H1 (cell line): ENCODE data around the gene ARHGAP26. TPM values are rescaled to one million over a fixed set of nuclear protein-coding genes. Genes with fewer than 3 reads are reported as not detected.

Experiments
- CTCF ChIA-PET: fragments of 300-600 bp; sonication (Branson Sonifier 250); formaldehyde crosslinking; loops from one replicate; lab custom pipeline; 2021; ENCODE audit not compliant: partially characterized antibody; lab: Charles Lee
- POLR2A ChIA-PET: fragments of 300-600 bp; sonication (Branson Sonifier 250); formaldehyde crosslinking; loops from one replicate; lab custom pipeline; 2021; ENCODE audit warnings: inconsistent platforms; ENCODE audit not compliant: partially characterized antibody; lab: Charles Lee
- DNase-seq, 2 experiments: peaks; one replicate each; pipeline versions ENCODE4 v3.0.0 to v3.0.0-alpha.2; 2010 to 2022; ENCODE audit warnings: low spot score in 2 of 2, low read depth in 1 of 2, mixed read lengths in 1 of 2
- FAIRE-seq: peaks from 2 replicates; lab custom pipeline; 2011; peaks lifted over from hg19 to GRCh38; lab: Jason Lieb, UNC
- H2AFZ ChIP-seq: 2 replicates; pipeline ENCODE4 v1.8.1; 2012; ENCODE audit warnings: low read length, inconsistent platforms
- H2AK5ac ChIP-seq: 2 replicates; pipeline ENCODE4 v1.6.1; 2013; ENCODE audit warnings: low read depth, low read length
- H2BK120ac ChIP-seq: replicated peaks from 2 replicates; pipeline ENCODE3; 2013; ENCODE audit warnings: low read depth, low read length, inconsistent platforms
- H2BK12ac ChIP-seq: 2 replicates; pipeline ENCODE4 v1.6.1; 2013; ENCODE audit warnings: low read depth, low read length
- H2BK15ac ChIP-seq: 2 replicates; pipeline ENCODE4 v1.6.1; 2013; ENCODE audit warnings: low read length
- H2BK20ac ChIP-seq: 2 replicates; pipeline ENCODE4 v1.6.1; 2013; ENCODE audit warnings: low read length
- H2BK5ac ChIP-seq: 2 replicates; pipeline ENCODE4 v1.6.1; 2013; ENCODE audit warnings: low read depth, low read length
- H3K14ac ChIP-seq: 2 replicates; pipeline ENCODE4 v1.6.1; 2013; ENCODE audit warnings: inconsistent platforms; ENCODE audit not compliant: insufficient read length
- H3K18ac ChIP-seq: 2 replicates; pipeline ENCODE4 v1.6.1; 2013; ENCODE audit warnings: low read length; ENCODE audit errors: extremely low read depth
- H3K23ac ChIP-seq: 2 replicates; pipeline ENCODE4 v1.6.1; 2013; ENCODE audit warnings: inconsistent platforms; ENCODE audit not compliant: insufficient read length
- H3K23me2 ChIP-seq: 2 replicates; pipeline ENCODE4 v1.6.1; 2013; ENCODE audit warnings: low read depth, low read length
- H3K27ac ChIP-seq: 2 replicates; pipeline ENCODE4 v1.6.1; 2011; ENCODE audit warnings: low read depth, low read length, inconsistent platforms
- H3K27me3 ChIP-seq, 4 experiments: replicated peaks in 1 of 4; 1 replicate in 1 of 4; 2 replicates in 3 of 4; pipeline versions ENCODE4 v1.6.1 to v1.8.1; 2011 to 2013; ENCODE audit warnings: low read length in 3 of 4, mild to moderate bottlenecking in 3 of 4, inconsistent platforms in 2 of 4, mixed read lengths in 2 of 4, moderate library complexity in 1 of 4; ENCODE audit not compliant: control insufficient read depth in 3 of 4, insufficient read depth in 3 of 4; ENCODE audit errors: extremely low read depth in 1 of 4
- H3K36me3 ChIP-seq, 4 experiments: 2 replicates each; pipeline versions ENCODE4 v1.6.1 to v1.8.1; 2011 to 2013; ENCODE audit warnings: mild to moderate bottlenecking in 4 of 4, low read length in 3 of 4, moderate library complexity in 2 of 4, control low read depth in 1 of 4, inconsistent platforms in 1 of 4; ENCODE audit not compliant: insufficient read depth in 4 of 4, control insufficient read depth in 2 of 4
- H3K4ac ChIP-seq: replicated peaks from 2 replicates; pipeline ENCODE3; 2013; ENCODE audit warnings: low read length, low read depth, mixed read lengths, inconsistent platforms; ENCODE audit not compliant: insufficient read length
- H3K4me1 ChIP-seq, 4 experiments: replicated peaks in 1 of 4; 1 replicate in 1 of 4; 2 replicates in 3 of 4; pipeline versions ENCODE4 v1.6.1 to v1.8.1; 2011 to 2013; ENCODE audit warnings: low read length in 3 of 4, inconsistent platforms in 2 of 4, mixed read lengths in 1 of 4; ENCODE audit not compliant: insufficient read depth in 4 of 4, control insufficient read depth in 3 of 4
- H3K4me2 ChIP-seq, 2 experiments: 2 replicates each; pipeline versions ENCODE4 v1.6.1 to v1.8.1; 2011 to 2013; ENCODE audit warnings: low read depth in 2 of 2, low read length in 2 of 2, control low read depth in 1 of 2, inconsistent platforms in 1 of 2, mild to moderate bottlenecking in 1 of 2; ENCODE audit not compliant: insufficient read depth in 1 of 2
- H3K4me3 ChIP-seq, 4 experiments: fragments of 200-600, 300-600 bp in 1 of 4; sonication (generic), shearing (Covaris generic), sonication (Bioruptor Twin) in 1 of 4; 2 replicates each; pipeline versions ENCODE4 v1.5.1 to v1.8.1; 2011 to 2016; ENCODE audit warnings: low read length in 4 of 4, low read depth in 3 of 4, control low read depth in 2 of 4, inconsistent platforms in 2 of 4, mild to moderate bottlenecking in 2 of 4, mixed read lengths in 1 of 4, moderate library complexity in 1 of 4; ENCODE audit not compliant: insufficient read depth in 2 of 4; ENCODE audit errors: extremely low read depth in 1 of 4
- H3K56ac ChIP-seq: replicated peaks from 2 replicates; pipeline ENCODE3; 2013; ENCODE audit warnings: low read depth, mild to moderate bottlenecking, mixed read lengths, low read length, inconsistent platforms; ENCODE audit not compliant: insufficient read length
- H3K79me1 ChIP-seq: 2 replicates; pipeline ENCODE4 v1.6.1; 2013; ENCODE audit warnings: low read depth, low read length, control low read depth
- H3K79me2 ChIP-seq, 2 experiments: 2 replicates each; pipeline versions ENCODE4 v1.6.1 to v1.8.1; 2012 to 2013; ENCODE audit warnings: low read length in 2 of 2, mild to moderate bottlenecking in 2 of 2, inconsistent platforms in 1 of 2; ENCODE audit not compliant: insufficient read depth in 2 of 2, control insufficient read depth in 1 of 2
- H3K9ac ChIP-seq, 4 experiments: replicated peaks in 1 of 4; 1 replicate in 1 of 4; 2 replicates in 3 of 4; pipeline versions ENCODE4 v1.6.1 to v1.8.1; 2011 to 2013; ENCODE audit warnings: low read depth in 3 of 4, low read length in 3 of 4, control low read depth in 2 of 4, mild to moderate bottlenecking in 2 of 4, moderate library complexity in 2 of 4, inconsistent platforms in 1 of 4; ENCODE audit errors: extremely low read depth in 1 of 4
- H3K9me3 ChIP-seq, 2 experiments: 2 replicates each; pipeline versions ENCODE4 v1.6.1 to v1.8.1; 2012 to 2013; ENCODE audit warnings: mild to moderate bottlenecking in 2 of 2, moderate library complexity in 2 of 2, control low read depth in 1 of 2, inconsistent platforms in 1 of 2, low read depth in 1 of 2, low read length in 1 of 2, mixed read lengths in 1 of 2; ENCODE audit not compliant: insufficient read depth in 2 of 2
- H4K20me1 ChIP-seq, 2 experiments: replicated peaks in 1 of 2; 2 replicates each; pipeline versions ENCODE3 to v1.8.1; 2011 to 2013; ENCODE audit warnings: inconsistent platforms in 2 of 2, low read length in 2 of 2, mild to moderate bottlenecking in 1 of 2; ENCODE audit not compliant: insufficient read depth in 2 of 2, control insufficient read depth in 1 of 2
- H4K5ac ChIP-seq: 2 replicates; pipeline ENCODE4 v1.6.1; 2013; ENCODE audit warnings: low read length, low read depth, mixed read lengths, inconsistent platforms; ENCODE audit not compliant: insufficient read length
- H4K8ac ChIP-seq: 2 replicates; pipeline ENCODE4 v1.8.0; 2013; ENCODE audit warnings: mild to moderate bottlenecking, moderate library complexity, low read length, inconsistent platforms; ENCODE audit not compliant: insufficient read depth; ENCODE audit errors: extremely low read depth
- H4K91ac ChIP-seq: replicated peaks from 2 replicates; pipeline ENCODE3; 2013; ENCODE audit warnings: low read length, mixed read lengths, inconsistent platforms; ENCODE audit not compliant: insufficient read length
- CBX5 ChIP-seq: fragments of 300-800, 300-1000 bp; sonication (generic); IDR thresholded peaks from 2 replicates; pipeline ENCODE4 v1.7.1; 2016; ENCODE audit warnings: antibody characterized with exemption, low read length, low read depth
- CHD2 ChIP-seq: IDR thresholded peaks from 2 replicates; pipeline ENCODE4 v1.6.1; 2012; ENCODE audit warnings: low read length, improper control_type of control experiment
- HDAC6 ChIP-seq: IDR thresholded peaks from one replicate; pipeline ENCODE4 v1.7.1; 2012; ENCODE audit warnings: low read depth, mild to moderate bottlenecking, inconsistent platforms, low read length, moderate library complexity
- JUN ChIP-seq: IDR thresholded peaks from 2 replicates; pipeline ENCODE4 v1.6.1; 2011; ENCODE audit warnings: low read depth, mild to moderate bottlenecking, improper control_type of control experiment, low read length
- RNF2 ChIP-seq: fragments of 200-900, 300-1000 bp; sonication (generic); IDR thresholded peaks from 2 replicates; pipeline ENCODE4 v1.7.1; 2016; ENCODE audit warnings: borderline replicate concordance, low read depth, mild to moderate bottlenecking, antibody characterized with exemption, low read length; ENCODE audit not compliant: poor library complexity, severe bottlenecking; ENCODE audit errors: missing control alignments
- SP2 ChIP-seq: IDR thresholded peaks from 2 replicates; pipeline ENCODE4 v1.6.1; 2012; ENCODE audit warnings: mild to moderate bottlenecking, low read length, inconsistent platforms
- ZNF274 ChIP-seq: IDR thresholded peaks from 2 replicates; pipeline ENCODE4 v1.7.0; 2012; ENCODE audit warnings: low read length, borderline replicate concordance; ENCODE audit errors: extremely low read depth
- WGBS, 2 experiments: shearing (Covaris generic) in 1 of 2; methylation state at CpG; one replicate each; pipeline versions ENCODE4 v1.1.6 to v1.1.7; 2013 to 2015; ENCODE audit warnings: low lambda C conversion rate in 2 of 2, mixed read lengths in 2 of 2, inconsistent platforms in 1 of 2, low coverage in 1 of 2, missing lambda C conversion rate in 1 of 2; ENCODE audit not compliant: insufficient replicate concordance in 2 of 2, insufficient coverage in 1 of 2, insufficient read length in 1 of 2; ENCODE audit errors: extremely low coverage in 1 of 2, missing lambda C conversion rate in 1 of 2; 5-methylcytosine and 5-hydroxymethylcytosine counted together
- polyA plus RNA-seq, 7 experiments: library from polyadenylated mRNA; depleted of rRNA in 3 of 7; stranded (reverse) in 5 of 7; unstranded in 2 of 7; fragments of >200 nt in 5 of 7; fragments of 200-250 nt in 2 of 7; gene quantifications; 1 replicate in 5 of 7; 2 replicates in 1 of 7; 4 replicates in 1 of 7; pipeline versions ENCODE4 v1.2.1 to v1.2.3, GENCODE V29; 2011 to 2013; ENCODE audit warnings: missing spikeins in 2 of 7, mixed read lengths in 2 of 7
- total RNA-seq: library from RNA; stranded (reverse); fragmentation: NEBNext Ultra II Directional; extraction: Animal tissue kit (Norgen Biotek cat#: 25700); gene quantifications from 2 replicates; pipeline ENCODE4 v1.2.1, GENCODE V29; 2021
- TF ChIP-seq, protein P1 (sequence below), 3 experiments: IDR thresholded peaks; 1 replicate in 2 of 3; 2 replicates in 1 of 3; pipeline versions ENCODE4 v1.5.1 to v1.6.1; 2011; ENCODE audit warnings: low read length in 3 of 3, mild to moderate bottlenecking in 3 of 3, inconsistent platforms in 2 of 3, low read depth in 1 of 3, moderate library complexity in 1 of 3; ENCODE audit not compliant: insufficient read depth in 1 of 3; ENCODE audit errors: control extremely low read depth in 1 of 3

The ARHGAP26 gene
- total and polyA plus RNA-seq, 2 of the 8 experiments (the other 6 are each of a cell fraction or from before 2014, with no cell fraction given): 7.1 to 24.8 TPM

DNA sequence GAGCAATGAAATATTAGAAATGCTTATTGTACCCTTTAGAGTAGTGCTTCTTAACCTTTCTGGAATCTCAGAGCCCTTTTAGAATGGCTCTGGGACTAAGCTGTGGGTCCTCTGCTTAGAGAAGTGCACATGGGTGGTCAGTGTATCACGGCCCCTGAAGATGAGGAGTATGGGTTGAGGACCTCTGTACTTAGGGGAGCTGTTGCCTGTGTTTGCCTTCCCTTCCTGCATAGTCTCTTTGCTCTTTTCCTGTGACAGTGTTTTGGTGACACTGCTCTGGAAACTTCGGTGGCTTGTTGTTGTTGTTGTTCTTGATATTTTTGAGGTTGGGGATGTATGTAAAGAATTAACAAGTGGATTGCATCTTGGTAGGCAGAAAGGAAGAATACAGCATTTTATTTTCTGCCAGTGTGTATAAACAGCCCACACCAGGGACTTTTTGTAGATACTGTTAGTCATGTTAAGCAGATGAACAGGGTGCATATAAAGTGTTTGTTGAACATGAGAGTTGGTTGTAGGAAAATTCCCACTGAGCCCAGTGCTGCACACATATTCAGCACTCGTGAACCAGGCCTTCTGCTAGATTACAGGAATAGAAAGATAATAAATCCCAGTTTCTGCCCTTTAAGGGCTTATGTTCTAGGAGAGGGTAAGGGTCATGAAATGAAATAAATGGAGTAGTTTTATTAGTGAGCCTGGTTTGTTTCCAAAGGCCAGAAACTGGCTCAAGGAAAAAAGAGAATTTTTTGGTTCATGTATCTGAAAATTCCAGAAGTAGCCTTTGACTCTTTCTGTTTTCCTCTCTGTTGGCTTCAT, 199.7 kb downstream of the ARHGAP26 start:
- Histone ChIP-seq H3K56ac (no peak overlapping the region), H4K20me1 (no peaks in the 10 kb centered on the region), H3K4me1 (no peaks in the 10 kb centered on the region), H2BK20ac (no peak overlapping the region), H4K8ac (no peak overlapping the region), H3K14ac (no peak overlapping the region), H3K4ac (no peak overlapping the region), H3K18ac (no peak overlapping the region), H4K91ac (no peak overlapping the region), H3K79me2 (no peaks in the 10 kb centered on the region), H3K79me1 (no peaks in the 10 kb centered on the region), H3K27me3 (no peaks in the 10 kb centered on the region), H2AFZ (no peak overlapping the region), H4K5ac (no peak overlapping the region), H2BK120ac (no peak overlapping the region), H3K36me3 (no peaks in the 10 kb centered on the region), H3K23me2 (no peaks in the 10 kb centered on the region; the same call in 1 of the 2 replicates), H2BK15ac (no peak overlapping the region), H3K9me3 (no peaks in the 10 kb centered on the region), H2BK5ac (no peak overlapping the region), H3K23ac (no peak overlapping the region), H2AK5ac (no peak overlapping the region), H2BK12ac (no peak overlapping the region), H3K27ac (no peak overlapping the region), H3K9ac (no peak overlapping the region), H3K4me2 (no peak overlapping the region), H3K4me3 (no peak overlapping the region)
- WGBS, 2 experiments: 91% methylated on average over 3 of the region's 3 CpGs; no CpG with 5 or more reads in 1 of the 2 experiments
- DNase-seq (no peak), FAIRE-seq (no peak)
- ChIA-PET CTCF (interaction anchor here (0.6 to 1.2 kb wide), 3 partner anchors 10 to 89 kb away, joined by 3 to 4 read pairs (median 3); no protein-coding TSS in a partner anchor), POLR2A (no interaction called here)
- TF ChIP-seq, protein P1, sequence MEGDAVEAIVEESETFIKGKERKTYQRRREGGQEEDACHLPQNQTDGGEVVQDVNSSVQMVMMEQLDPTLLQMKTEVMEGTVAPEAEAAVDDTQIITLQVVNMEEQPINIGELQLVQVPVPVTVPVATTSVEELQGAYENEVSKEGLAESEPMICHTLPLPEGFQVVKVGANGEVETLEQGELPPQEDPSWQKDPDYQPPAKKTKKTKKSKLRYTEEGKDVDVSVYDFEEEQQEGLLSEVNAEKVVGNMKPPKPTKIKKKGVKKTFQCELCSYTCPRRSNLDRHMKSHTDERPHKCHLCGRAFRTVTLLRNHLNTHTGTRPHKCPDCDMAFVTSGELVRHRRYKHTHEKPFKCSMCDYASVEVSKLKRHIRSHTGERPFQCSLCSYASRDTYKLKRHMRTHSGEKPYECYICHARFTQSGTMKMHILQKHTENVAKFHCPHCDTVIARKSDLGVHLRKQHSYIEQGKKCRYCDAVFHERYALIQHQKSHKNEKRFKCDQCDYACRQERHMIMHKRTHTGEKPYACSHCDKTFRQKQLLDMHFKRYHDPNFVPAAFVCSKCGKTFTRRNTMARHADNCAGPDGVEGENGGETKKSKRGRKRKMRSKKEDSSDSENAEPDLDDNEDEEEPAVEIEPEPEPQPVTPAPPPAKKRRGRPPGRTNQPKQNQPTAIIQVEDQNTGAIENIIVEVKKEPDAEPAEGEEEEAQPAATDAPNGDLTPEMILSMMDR (IDR thresholded peaks at IDR 0.05; ENCODE audit: control extremely low read depth in 1 of 3, insufficient read depth in 1 of 3, low read depth in 1 of 3, low read length in 3 of 3): no peak
- TF ChIP-seq RNF2: no peak
- TF ChIP-seq HDAC6: no peak
- TF ChIP-seq ZNF274: no peak
- no peak for TF ChIP-seq SP2
- no peak for TF ChIP-seq JUN
- no peak for TF ChIP-seq CBX5
- no peak for TF ChIP-seq CHD2
